ENCODE results near the gene STPG2. TPM values are rescaled to one million over a fixed set of nuclear protein-coding genes. Genes with fewer than 3 reads are reported as not detected.

Gene STPG2
- total RNA-seq, 1 experiment from 2014 or later, result 0.35 TPM

DNA sequence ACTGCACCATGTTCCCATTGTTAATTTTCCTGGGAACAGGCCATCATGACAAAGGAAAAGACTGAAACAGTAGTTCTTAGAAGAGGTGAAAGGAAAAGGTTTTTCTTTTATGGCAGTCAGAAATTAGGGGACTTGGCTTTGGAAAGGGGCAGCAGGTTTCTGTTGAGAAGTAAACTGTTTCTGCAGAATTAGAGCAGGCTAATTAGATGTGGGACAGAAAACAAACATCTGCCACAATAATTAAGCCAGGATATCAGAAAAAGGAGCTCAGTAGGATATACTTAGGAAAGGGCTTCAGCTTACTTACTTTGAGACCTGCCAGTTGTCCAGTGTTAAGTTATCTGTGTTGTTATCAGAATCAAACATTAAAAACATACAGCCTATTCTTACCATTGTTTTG lies 36.7 kb upstream of the STPG2 start:
- Histone ChIP-seq H2AFZ (no peak overlapping the region), H3K79me2 (ENCODE audit: low read depth) (no peaks in the 10 kb centered on the region), H3K4me1 (replicated peaks; ENCODE audit: insufficient read depth) (no peaks in the 10 kb centered on the region), H3K27me3 (ENCODE audit: insufficient read depth, low read depth) (no peaks in the 10 kb centered on the region), H3F3A (ENCODE audit: insufficient read depth, low read depth) (no peaks in the 10 kb centered on the region), H3K9me3 (ENCODE audit: insufficient read depth, low read depth) (no peaks in the 10 kb centered on the region), H3K4me3 (no peak overlapping the region), H3K4me2 (no peak overlapping the region), H4K20me1 (ENCODE audit: insufficient read depth) (no peaks in the 10 kb centered on the region), H3K36me3 (ENCODE audit: low read depth) (no peaks in the 10 kb centered on the region), H3K9me2 (ENCODE audit: insufficient read depth) (no peaks in the 10 kb centered on the region), H3K27ac (no peak overlapping the region)
- intact Hi-C loops (cut with micrococcal nuclease; ENCODE audit: unreplicated experiment), result no loop called here
- POLR2A ChIA-PET (ENCODE audit: unreplicated experiment), result no interaction called here
- TF ChIP-seq, protein P1, sequence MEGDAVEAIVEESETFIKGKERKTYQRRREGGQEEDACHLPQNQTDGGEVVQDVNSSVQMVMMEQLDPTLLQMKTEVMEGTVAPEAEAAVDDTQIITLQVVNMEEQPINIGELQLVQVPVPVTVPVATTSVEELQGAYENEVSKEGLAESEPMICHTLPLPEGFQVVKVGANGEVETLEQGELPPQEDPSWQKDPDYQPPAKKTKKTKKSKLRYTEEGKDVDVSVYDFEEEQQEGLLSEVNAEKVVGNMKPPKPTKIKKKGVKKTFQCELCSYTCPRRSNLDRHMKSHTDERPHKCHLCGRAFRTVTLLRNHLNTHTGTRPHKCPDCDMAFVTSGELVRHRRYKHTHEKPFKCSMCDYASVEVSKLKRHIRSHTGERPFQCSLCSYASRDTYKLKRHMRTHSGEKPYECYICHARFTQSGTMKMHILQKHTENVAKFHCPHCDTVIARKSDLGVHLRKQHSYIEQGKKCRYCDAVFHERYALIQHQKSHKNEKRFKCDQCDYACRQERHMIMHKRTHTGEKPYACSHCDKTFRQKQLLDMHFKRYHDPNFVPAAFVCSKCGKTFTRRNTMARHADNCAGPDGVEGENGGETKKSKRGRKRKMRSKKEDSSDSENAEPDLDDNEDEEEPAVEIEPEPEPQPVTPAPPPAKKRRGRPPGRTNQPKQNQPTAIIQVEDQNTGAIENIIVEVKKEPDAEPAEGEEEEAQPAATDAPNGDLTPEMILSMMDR (conservative IDR thresholded peaks at IDR 0.05), result no peak
- no peak for TF ChIP-seq EZH2 (IDR thresholded peaks at IDR 0.05; ENCODE audit: low read depth)
- BruUV-seq (replicated peaks), result no TSS peak
- DNase-seq, result no peak
- CTCF ChIA-PET, result no interaction called here

DNA sequence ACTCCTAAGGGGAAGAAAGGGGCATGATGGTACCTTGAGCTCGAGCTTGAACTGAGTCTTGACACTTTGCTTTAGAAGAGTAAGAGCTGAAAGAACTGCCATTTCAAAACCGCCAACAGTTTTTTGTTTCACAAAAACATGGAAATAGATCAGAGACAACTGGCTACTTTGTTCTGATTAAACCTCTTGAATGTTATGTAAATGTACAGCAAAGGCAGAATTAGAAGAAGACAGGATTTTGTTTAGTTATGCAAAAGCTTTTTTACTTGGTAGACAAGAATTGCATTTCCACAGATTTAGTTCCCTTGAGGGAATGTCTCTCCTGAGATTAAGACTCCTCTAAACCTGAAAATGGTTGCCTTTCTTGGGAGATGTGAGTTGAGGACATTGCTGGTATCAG lies 33.3 kb upstream of the STPG2 start:
- TF ChIP-seq, protein P1 (conservative IDR thresholded peaks at IDR 0.05), result no peak
- no peak for TF ChIP-seq EZH2 (IDR thresholded peaks at IDR 0.05; ENCODE audit: low read depth)
- no peaks in the 10 kb centered on the region for H4K20me1 ChIP-seq (ENCODE audit: insufficient read depth)
- no peak overlapping the region for H3K27ac ChIP-seq
- no peaks in the 10 kb centered on the region for H3K27me3 ChIP-seq (ENCODE audit: insufficient read depth, low read depth)
- ChIA-PET POLR2A (ENCODE audit: unreplicated experiment) (no interaction called here), CTCF (no interaction called here)
- no peaks in the 10 kb centered on the region for H3K36me3 ChIP-seq (ENCODE audit: low read depth)
- no peak overlapping the region for H2AFZ ChIP-seq
- H3F3A ChIP-seq (ENCODE audit: insufficient read depth, low read depth), result no peaks in the 10 kb centered on the region
- intact Hi-C loops (cut with micrococcal nuclease; ENCODE audit: unreplicated experiment), result no loop called here
- H3K4me2 ChIP-seq, result no peak overlapping the region
- no TSS peak for BruUV-seq (replicated peaks)
- H3K4me1 ChIP-seq (replicated peaks; ENCODE audit: insufficient read depth), result no peaks in the 10 kb centered on the region
- no peaks in the 10 kb centered on the region for H3K79me2 ChIP-seq (ENCODE audit: low read depth)
- H3K9me3 ChIP-seq (ENCODE audit: insufficient read depth, low read depth), result no peaks in the 10 kb centered on the region
- no peaks in the 10 kb centered on the region for H3K9me2 ChIP-seq (ENCODE audit: insufficient read depth)
- DNase-seq, result no peak
- no peak overlapping the region for H3K4me3 ChIP-seq

DNA sequence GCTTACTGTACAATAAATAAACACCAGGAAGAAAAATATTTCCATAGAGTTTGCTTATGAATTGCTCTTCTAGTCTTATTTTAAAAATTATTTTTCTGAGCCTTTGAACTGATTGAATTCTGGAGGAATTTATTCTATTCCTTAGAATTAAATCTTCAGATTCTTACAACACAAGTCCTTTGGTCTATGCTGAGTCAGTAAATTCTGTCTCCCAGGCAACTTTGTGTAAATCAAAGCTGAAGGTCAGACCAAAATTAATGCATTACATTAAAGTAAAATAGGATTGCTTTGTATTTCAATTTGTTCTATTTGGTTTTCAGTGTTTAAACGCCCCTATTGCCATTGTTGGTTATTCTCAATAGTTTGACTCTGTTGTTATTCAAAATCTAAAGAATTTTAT lies 26.8 kb upstream of the STPG2 start:
- no peak overlapping the region for H3K4me2 ChIP-seq
- no peaks in the 10 kb centered on the region for H3K27me3 ChIP-seq (ENCODE audit: insufficient read depth, low read depth)
- ChIA-PET CTCF (no interaction called here), POLR2A (ENCODE audit: unreplicated experiment) (no interaction called here)
- no peaks in the 10 kb centered on the region for H3K9me2 ChIP-seq (ENCODE audit: insufficient read depth)
- H2AFZ ChIP-seq, result no peak overlapping the region
- TF ChIP-seq, protein P1 (conservative IDR thresholded peaks at IDR 0.05), result no peak
- no peak for TF ChIP-seq EZH2 (IDR thresholded peaks at IDR 0.05; ENCODE audit: low read depth)
- H3K79me2 ChIP-seq (ENCODE audit: low read depth), result no peaks in the 10 kb centered on the region
- no peaks in the 10 kb centered on the region for H3K9me3 ChIP-seq (ENCODE audit: insufficient read depth, low read depth)
- no TSS peak for BruUV-seq (replicated peaks)
- no peaks in the 10 kb centered on the region for H3K36me3 ChIP-seq (ENCODE audit: low read depth)
- H3K4me3 ChIP-seq, result no peak overlapping the region
- H3K27ac ChIP-seq, result no peak overlapping the region
- intact Hi-C loops (cut with micrococcal nuclease; ENCODE audit: unreplicated experiment), result no loop called here
- peaks cover 15% of the 10 kb centered on the region for H3K4me1 ChIP-seq (replicated peaks; ENCODE audit: insufficient read depth)
- no peaks in the 10 kb centered on the region for H3F3A ChIP-seq (ENCODE audit: insufficient read depth, low read depth)
- no peaks in the 10 kb centered on the region for H4K20me1 ChIP-seq (ENCODE audit: insufficient read depth)
- DNase-seq, result no peak
